NCI-H774 (cell line): ENCODE data around the gene SMIM29.

Experiments
- DNase-seq: peaks from one replicate; lab custom pipeline; 2025; lab: John Stamatoyannopoulos, UW

Gene SMIM29

DNA sequence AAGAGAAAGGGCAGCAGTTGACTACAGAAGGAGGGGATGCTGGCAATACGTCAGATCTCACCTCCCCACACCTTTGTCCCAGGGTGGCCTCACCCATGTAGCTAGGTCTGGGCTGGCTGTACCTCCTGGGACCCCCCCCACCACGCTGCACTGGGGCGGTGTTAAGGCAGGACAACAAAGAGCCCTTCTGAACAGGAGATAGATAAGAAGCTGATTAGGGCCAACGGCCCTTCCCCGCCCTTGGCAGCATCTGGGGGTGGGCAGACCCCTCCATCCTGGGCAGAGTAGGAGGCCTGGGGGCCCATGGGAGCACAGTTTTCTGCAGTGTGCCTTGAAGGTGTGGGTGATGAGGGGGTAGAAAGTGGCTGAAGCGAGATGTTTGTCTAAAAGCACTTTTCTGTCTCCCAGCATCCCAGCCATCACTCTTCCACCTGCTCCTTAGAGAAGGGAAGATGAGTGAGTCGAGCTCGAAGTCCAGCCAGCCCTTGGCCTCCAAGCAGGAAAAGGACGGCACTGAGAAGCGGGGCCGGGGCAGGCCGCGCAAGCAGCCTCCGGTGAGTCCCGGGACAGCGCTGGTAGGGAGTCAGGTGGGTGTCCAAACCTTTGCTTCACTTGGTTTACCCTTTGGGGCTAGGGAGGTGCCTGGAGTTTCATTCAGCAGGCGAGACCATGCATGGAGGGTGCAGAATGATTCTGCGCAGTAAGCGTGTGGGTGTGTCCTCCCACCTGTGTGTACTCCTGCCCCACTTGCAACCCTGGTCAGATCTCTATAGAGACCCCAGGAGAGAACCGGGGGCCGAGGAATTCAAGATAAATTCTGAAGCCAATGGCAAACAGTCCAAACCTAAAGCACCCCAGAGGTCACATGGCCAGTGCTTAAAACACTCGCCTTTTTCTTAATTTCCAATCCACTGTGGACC, 8.2 kb downstream of the SMIM29 start:
- DNase-seq, result no peak

DNA sequence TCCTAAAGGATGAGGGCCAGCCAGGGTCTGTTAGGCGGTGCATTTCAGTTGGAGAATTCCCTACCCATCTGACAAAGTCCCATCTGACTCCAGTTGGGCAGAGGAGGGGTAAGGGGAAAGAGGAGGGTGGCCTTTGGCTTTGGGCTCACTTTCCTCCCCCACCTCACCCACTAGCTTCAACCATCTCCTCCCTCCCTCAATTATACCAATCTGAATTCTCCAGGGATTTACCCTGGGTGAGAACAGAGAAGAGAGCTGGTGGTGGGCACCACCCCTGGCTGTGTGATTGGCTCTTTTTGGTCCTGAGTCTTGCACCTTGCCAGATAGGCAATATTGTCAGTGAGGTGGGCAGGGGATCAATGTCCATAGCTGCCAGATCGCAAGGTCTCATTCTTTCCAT, 8.9 kb downstream of the SMIM29 start:
- DNase-seq, result no peak

GRCh38 chr6:34239500-34239825, 9.3 kb downstream of the SMIM29 start:
- DNase-seq, result no peak

DNA sequence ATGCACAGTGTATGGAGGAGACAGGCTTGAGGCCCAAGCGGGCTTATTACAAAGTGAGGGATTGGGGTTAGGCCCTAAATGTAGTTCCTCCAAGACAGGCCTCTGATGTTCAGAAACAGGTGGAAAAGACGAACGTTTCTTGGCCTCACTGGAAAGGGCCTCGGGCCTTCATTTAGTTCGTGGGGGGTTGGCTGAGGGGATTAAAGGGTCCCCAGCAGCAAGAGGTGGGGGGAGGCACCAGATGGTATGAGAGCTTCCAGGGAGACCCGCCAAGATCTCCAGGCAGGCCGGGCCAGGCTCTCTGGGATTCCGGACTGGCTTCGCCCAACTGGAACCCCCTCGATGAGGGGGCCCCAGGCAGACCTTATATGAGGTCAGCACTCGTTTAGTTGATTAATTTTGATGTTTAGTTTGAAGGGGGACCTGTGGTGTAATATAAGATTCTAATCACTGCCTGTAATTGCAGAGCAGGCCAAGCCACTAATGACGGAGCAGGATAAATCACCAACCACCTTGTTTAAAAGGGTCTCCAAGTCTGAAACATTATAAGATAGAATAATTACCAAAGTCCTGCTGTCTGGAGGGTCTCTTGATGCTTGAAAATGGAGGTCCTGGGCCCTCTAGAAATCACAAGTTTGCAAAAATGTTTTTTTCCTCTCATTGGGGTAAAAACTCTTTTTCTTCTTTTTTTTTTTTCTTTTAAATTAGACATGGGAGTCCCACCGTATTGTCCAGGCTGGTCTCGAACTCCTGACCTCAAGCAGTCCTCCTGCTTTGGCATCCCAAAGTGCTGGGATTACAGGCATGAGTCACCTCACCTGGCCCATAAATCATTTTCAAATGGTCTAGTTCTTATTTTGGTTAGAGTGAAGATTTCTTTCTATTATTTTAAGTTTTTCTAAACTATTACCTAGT, 10.0 kb downstream of the SMIM29 start:
- DNase-seq, result no peak

GRCh38 chr6:34237722-34238584, 10.9 kb downstream of the SMIM29 start:
- DNase-seq, result no peak

DNA sequence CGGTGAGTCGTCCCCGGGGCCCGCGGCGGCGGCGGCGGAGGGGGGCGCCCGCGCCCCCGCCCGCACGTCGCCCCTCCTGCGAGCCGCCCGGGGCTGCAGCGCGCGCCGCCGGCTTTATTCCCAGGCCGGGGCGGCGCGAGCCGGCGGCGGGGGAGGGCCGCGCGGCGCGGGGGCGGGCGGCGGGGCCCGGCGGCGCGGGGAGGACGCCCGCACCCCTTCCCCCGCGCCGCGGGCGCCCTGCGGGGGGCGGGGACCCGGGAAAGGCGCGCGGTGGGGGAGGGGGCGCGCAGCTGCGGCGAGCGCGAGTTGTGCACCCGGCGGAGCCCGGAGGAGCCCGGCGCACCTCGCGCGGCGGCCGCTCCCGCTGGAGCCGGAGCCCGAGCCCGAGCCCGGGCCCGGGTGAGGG, 11.5 kb downstream of the SMIM29 start:
- peak; percentile 15 for DNase-seq

DNA sequence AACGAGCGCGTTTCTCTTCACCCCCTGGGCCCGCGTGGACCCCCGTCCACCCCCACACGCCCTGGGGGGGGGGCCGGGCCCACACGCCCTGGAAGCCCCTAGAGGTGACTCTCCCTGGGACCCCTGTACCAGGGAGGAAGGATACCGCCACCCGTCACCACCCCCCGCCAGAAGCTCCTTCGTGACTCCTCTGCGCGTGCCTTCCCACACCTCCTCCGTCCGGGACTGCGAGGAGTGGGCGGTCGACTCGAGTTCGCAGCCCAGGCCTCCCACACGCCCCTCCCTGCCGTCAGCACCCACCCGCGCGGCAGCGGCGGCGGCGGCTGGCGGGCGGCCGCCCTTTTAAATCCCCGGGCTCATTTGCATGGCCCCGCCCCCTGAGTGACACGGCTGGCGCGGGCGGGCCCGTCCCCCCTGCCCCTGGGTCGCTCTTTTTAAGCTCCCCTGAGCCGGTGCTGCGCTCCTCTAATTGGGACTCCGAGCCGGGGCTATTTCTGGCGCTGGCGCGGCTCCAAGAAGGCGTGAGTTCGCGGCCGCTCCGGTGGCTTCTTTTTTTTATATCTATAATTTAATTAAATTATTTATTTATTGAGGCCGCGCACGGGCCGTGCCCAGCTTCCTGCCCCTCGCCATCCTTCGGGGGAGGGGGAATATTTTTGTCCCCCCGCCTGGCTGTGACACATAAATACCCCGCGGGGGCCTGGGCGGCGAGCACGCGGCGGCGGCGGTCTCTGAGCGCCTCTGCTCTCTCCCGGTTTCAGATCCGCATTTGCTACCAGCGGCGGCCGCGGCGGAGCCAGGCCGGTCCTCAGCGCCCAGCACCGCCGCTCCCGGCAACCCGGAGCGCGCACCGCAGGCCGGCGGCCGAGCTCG, 12.1 kb downstream of the SMIM29 start, which contains the start of gene HMGA1:
TSS of gene HMGA1 (plus strand) at position 431 of the 873 bp plus-strand sequence. CDS start 3,908 bp downstream, outside the sequence.
- DNase-seq, result peak; percentile 85

GRCh38 chr6:34236131-34236442, 12.7 kb downstream of the SMIM29 start:
- no peak for DNase-seq

DNA sequence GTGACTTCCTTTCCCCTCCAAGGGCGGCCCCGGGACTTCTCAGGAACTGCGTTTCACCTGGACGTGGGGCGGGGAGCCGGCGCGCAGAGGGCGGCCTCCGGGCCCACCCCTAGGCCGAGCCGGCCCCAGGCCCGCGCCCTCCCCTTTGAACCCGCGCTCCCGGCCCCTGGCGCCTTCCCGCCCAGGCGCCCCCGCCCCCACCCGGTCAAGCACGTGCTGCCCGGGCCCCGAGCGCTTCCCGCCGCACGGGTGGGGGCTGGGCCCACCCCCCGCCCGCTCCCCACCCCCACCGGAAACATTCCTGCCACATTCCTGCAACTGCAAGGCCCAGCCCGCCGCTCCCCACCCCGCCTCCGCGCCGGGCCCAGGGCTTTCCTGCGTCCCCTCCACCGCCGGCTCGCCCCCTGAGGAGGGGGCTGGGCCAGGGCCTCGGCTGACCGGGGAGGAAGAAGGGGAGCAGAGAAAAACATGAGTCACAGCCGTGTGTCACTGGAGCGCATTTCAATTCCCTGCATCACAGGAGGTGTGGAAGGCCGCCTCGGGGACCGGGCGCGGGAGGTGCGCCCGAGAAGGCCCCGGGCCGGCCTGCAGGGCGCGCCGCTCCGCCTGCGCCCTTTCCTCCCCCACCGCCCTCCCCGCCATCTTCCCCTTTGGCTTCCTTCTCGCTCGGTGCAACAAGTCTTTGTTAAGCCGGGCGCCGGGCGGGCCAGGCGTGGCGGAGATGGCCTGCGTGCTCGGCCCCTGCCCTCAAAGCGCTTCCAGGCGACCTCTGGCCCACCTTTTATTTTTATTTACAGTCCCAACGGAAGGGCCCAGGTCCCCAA, 13.3 kb downstream of the SMIM29 start:
- peak; percentile 10 for DNase-seq

DNA sequence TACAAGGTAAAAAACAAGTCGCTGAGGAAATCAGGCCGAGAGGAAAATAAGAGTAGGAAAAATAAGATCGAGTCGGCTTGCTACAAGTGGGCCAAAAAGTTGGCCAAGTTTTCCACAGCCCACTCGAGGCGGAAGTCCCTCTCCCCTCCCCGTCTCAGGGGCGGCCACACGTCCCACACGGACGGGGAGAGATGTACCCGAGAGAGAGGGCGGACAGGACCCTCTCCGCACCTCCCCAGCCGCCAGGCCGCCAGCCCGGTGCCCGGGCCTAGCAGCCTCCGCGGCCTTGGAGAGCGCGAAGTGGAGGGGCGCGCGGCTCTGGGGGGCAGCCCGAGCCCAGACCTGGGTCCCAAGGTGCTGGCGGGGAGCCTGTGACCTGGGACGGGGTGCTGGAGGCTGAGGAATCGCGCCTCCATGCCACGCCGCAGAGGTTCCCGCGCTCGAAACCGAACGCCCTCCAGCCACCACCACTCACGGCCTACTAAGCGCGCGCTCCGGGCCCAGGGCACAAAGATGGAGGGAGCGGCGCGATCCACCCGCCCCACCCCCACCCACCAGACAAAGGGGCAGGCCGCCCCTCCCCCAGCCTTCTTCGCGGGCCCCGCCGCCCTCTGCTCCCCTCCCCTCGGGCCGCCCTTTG, 14.0 kb downstream of the SMIM29 start:
- DNase-seq, result no peak

DNA sequence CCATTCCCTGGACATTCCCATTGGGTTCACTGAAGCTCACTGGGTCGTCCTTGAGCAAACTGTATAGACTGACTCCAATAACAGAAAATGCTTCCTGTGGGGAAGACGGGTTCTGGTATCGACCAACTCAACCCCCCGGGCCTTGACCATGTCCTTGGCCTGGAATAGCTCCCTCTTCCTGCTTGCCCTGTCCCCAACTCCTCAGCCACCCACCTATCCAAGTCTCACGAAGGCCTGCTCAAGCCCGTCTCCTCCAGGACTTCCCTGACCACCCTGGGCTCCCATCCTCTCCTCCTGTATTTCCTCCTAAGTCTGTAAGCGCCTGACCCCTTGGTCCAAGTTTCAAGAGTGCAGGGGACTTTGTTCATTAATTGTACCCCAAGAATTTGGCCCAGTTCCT, 14.9 kb downstream of the SMIM29 start:
- no peak for DNase-seq

DNA sequence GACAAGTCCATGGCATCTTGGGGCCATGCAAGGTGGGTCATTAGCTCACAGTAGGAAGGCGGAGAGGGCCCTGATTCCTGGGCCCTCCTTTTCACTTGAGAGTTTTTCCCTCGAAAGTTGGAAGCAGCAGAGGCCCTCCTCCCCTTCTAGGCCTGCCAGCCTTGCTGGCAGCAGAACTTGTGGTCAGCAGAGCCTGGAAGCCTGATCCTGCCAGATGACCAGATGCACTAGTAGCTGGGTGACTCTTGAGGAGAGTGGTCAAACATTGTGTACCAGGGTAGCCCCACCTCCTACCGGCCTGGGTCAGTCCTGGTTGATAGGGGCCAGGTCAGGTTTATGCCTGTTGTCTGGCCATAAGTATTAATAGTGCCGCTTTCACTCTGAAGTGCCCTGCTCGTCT, 15.9 kb downstream of the SMIM29 start:
- DNase-seq, result no peak

DNA sequence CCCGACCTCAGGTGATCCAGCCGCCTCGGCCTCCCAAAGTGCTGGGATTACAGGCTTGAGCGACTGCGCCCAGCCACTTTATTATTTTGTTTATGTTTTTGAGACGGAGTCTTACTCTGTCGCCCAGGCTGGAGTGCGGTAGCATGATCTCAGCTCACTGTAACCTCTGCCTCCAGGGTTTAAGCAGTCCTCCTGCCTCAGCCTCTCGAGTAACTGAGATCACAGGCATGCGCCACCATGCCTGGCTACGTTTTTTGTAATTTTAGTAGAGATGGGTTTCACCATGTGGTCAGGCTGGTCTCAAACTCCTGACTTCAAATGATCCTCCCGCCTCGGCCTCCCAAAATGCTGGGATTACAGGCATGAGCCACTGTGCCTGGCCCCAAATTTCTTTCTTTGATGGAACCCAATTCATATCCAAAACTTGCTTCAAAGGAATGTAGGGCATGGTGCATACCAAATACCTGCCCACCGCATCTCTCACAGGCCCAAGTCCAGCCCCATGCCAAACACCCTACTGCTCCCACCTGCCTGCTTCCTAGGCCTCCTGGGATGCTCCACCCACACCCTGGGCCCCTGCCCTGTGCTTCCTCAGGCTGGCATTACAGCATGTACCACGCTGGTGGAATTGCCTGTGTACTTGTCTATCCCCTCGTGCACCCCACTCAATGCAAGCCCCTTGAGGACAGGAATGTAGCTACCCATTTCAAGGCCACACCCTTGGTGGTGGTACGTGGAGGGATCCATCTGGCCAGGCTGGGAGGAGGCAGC, 17.1 kb downstream of the SMIM29 start:
- DNase-seq, result no peak

- no peak for DNase-seq
These were observed 18.0 kb downstream of the SMIM29 start for GRCh38 chr6:34230653-34231371.

GRCh38 chr6:34229877-34230276, 18.9 kb downstream of the SMIM29 start:
- DNase-seq, result no peak

DNA sequence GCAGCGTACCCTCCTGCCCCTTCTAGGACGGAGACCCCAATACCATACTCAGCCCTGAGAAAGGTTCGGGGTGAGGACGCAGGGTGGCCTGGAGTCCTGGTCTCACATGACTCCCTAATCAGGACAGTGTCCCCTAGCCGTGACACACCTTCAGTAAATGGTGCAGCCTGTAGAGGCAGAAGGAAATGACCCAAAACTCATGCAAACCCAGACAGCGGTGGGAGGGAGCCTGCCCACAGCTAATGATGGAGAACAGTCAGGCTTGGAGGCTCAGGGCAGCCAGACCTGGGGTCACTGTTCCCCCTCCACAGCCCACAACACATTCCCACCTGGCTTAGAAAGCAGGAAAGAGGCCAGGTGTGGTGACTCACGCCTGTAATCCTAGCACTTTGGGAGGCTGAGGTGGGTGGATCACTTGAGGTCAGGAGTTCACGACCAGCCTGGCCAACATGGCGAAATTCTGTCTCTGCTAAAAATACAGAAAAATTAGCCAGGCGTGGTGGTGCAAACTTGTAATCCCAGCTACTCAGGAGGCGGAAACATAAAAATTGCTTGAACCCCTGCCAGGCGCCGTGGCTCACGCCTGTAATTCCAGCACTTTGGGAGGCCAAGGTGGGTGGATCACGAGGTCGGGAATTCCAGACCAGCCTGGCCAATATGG, 20.9 kb downstream of the SMIM29 start:
- DNase-seq, result no peak

DNA sequence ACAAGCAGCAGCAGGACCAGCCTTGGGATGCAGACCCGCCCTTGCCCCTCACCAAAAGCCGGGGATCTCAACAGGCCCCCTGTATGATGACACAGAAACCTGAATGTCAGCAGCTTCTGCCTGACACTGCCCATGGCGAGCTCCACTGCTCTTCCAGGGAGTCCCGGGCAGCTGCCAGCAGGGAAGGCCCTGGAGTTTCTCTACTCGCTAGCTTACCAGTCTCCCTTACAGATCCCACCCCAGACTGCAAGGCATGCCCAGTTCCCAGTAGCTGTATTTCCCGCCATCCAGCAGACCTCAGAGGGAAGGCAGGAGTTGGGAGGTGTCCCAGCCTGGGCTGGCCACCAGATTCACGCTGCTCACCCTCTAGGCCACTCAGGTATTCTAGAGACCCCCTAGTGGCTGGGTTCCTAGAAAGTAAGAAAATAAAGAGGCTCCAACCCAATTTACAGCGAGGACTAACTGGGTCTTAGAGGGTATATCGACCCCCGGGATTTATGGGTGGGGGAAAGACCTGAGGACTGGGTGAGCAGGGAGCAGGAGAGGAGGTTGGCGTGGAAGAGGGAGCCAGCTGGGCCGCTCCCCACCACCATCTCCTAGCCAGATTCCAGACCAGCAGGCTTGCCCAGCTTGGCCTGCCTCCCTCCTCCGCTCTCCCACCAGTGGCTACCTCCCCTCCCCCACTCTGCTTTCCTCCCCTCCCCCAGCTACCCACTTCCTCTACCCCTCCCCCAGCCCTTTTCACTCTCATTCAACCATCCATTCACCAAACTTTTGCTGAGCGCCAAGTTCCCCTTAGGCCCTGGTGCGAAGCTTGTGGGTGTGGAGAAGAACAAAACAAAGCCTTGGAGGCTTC, 21.8 kb downstream of the SMIM29 start:
- DNase-seq, result no peak
